Stimulated activated CD4-positive, alpha-beta T cell treated with anti-CD3 and anti-CD28 coated beads, Interleukin-2, amount 100 ng/mL, for 4 hours (primary cell): Measurements from ENCODE around the gene DUSP15.
"Not testable (repeated sequence)": the region's sequence is repeated elsewhere in the genome, so short reads cannot be mapped to it uniquely, and the experiment has no call there.

Experiments
- DNase-seq: peaks from one replicate; pipeline ENCODE4 v3.0.0-alpha.2; 2020; ENCODE audit warnings: low read depth

The DUSP15 gene

GRCh38 chr20:31839782-31840487 is 30.4 kb downstream of the DUSP15 start:
- no peak for DNase-seq

DNA sequence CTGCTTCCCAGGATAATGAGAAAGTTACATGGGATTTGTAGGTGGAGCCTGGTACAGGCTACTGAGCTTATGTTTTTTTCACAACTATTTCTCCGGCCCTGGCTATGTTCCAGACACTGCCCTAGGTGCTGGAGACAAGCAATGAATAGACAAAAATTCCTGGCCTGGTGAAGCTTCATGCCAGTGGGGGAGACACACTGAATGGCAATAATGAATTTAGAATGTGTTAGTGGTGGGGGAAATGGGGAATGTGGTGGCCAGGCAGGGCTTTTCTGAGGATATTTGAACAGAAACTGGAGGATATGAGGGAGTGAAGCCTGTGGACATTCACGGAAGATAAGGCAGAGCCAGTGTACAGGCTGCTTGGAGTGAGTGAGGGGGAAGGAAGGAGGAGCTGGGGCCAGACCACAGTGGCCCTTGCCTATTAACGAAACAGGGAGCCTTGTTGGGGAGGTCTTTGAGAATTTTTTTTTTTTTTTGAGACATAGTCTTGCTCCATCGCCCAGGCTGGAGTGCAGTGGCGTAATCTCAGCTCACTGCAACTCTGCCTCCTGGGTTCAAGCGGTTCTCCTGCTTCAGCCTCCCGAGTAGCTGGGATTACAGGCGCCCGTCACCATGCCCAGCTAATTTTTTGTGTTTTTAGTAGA is 31.6 kb downstream of the DUSP15 start:
- DNase-seq = no peak

- no peak for DNase-seq
Measured at GRCh38 chr20:31837896-31838397, 32.4 kb downstream of the DUSP15 start.

GRCh38 chr20:31836853-31837608 is 33.3 kb downstream of the DUSP15 start:
- DNase-seq = no peak

- no peak for DNase-seq
Measured at GRCh38 chr20:31835977-31836852, 34.1 kb downstream of the DUSP15 start.

- DNase-seq = no peak
Measured at GRCh38 chr20:31835554-31835953, 34.8 kb downstream of the DUSP15 start.

DNA sequence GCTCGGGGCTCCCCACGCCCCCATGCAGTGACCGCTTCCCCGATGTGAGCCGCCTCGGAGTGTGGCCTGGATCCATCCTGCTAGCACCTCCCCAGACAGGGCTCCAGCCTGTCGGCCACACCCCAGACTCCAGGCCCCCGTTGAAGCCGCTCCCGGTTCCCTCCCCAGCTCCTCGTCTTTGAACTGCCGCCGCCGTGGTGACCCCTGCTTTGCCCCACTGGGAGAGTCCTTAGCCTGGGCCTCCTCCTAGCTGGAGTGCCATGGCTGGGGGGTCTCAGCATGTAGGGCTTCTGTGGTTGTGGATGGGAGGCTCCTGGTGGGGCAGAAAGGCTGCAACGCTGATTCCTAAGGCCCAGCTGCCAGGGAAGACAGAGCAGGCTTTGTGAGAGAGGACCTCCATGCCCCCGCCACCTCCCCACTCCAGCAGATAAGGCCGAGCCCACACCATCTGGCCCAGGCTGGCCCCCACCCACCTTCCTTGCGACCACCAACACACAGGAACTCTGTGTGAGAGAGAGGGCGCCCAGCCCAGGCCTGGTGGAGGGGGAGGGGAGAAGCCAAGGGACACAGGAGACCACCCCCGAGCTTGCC is 36.3 kb downstream of the DUSP15 start:
- no peak for DNase-seq

DNA sequence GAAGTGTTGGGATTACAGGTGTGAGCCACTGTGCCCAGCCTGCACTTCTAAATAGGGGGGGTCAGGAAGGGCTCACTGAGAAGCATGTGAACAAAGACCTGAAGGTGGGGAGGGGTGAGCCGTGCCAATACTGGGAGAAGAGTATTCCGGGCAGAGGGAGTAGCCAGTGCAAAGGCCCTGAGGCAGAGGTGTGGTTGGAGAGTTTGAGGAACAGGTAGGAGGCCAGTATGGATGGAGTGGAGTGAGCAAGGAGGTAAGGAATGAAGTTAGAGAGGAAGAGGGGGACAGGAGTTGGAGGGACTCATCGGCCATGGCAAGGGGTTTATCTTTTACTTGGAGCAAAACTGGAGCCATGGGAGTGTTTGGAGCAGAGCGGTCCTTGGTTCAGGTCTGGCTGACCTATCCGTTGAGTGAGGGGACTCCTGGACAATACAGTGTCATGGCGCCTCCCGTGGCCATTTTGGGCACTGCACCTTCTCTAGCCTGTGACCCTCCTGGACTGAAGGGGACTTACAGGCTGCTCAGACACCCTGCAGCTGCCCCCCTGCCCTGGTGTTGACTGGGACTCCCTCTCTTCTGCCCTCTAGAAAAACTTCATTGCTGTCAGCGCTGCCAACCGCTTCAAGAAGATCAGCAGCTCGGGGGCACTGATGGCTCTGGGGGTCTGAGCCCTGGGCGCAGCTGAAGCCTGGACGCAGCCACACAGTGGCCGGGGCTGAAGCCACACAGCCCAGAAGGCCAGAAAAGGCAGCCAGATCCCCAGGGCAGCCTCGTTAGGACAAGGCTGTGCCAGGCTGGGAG is 37.0 kb downstream of the DUSP15 start:
- peak; percentile 19 for DNase-seq

GRCh38 chr20:31831771-31832306 is 38.5 kb downstream of the DUSP15 start:
- DNase-seq = no peak

GRCh38 chr20:31831211-31831610 is 39.1 kb downstream of the DUSP15 start:
- DNase-seq = no peak

- no peak for DNase-seq
Measured at GRCh38 chr20:31830406-31830981, 39.8 kb downstream of the DUSP15 start.

GRCh38 chr20:31829731-31830130 is 40.6 kb downstream of the DUSP15 start:
- no peak for DNase-seq

GRCh38 chr20:31828016-31828415 is 42.3 kb downstream of the DUSP15 start:
- DNase-seq = not testable (repeated sequence)

DNA sequence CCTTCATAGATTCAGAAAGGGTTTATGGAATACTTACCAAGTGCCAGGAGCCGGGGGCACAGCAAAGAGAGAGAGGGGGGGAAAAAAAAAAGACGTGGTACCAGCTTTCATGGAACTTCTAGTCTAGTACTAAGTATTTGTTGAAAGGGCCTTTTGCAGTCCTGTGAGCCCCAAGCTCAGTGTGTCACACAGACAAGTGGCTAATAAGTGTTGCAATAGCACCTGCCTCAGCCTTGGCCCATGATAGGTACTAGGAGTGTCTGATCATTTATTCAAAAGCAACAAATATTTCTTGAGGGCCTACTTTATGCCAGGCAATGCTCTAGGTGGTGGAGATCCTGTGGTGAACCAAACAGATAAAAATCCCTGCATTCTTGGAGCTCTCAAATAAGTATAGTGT is 43.3 kb downstream of the DUSP15 start:
- DNase-seq = no peak

- no peak for DNase-seq
Measured at GRCh38 chr20:31826074-31826473, 44.3 kb downstream of the DUSP15 start.

DNA sequence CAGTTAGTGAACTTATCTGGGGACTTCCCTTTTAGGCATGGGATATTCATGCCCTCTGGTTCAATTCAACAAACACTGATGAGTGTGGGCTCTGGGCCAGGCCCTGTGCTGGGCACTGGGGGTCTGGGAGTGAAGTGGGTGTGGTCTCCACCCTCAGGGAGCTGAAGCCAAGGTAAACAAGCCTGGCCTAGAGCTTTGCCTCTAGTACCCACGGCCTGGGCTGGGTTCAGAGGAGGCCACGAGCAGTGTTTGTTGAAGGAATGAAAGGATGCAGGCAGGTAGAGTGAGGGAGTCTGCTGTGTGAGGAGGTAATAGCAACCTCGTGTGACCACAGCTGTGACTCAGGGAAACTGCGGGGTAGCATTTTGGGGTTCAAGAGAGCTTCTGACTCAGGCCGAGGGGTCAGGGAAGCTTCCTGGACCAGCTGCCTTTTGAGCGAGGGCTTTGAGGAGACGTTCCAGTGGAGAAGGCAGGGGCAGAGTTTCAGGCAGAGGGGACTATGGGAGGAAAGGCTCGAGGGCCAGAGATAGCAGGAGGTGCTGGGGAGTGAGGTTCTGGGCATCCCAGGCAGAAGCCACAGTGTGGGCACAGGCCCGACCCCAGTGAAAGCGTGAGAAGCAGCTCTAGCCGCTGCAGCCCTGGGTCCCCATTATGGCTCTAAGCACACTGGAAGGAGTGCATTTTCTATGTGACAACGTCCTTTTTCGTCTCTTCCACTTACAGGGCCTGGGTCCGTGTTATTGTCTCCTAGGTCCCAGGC is 45.6 kb downstream of the DUSP15 start:
- DNase-seq = no peak

DNA sequence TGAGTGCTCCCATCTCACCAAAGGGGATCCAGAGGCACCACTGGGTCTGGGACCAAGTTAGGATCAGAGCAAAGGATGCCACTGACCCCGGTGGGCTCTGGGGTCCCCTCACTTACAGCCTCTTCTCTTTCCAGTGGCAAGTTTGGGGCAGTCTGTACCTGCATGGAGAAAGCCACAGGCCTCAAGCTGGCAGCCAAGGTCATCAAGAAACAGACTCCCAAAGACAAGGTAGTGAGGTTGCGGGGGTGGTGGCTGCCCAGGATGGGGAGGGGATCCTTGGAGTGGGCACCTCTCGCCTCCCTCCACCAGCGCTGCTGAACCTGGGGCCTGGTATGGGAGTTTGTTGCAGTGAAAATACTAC is 46.2 kb downstream of the DUSP15 start:
- DNase-seq = no peak

DNA sequence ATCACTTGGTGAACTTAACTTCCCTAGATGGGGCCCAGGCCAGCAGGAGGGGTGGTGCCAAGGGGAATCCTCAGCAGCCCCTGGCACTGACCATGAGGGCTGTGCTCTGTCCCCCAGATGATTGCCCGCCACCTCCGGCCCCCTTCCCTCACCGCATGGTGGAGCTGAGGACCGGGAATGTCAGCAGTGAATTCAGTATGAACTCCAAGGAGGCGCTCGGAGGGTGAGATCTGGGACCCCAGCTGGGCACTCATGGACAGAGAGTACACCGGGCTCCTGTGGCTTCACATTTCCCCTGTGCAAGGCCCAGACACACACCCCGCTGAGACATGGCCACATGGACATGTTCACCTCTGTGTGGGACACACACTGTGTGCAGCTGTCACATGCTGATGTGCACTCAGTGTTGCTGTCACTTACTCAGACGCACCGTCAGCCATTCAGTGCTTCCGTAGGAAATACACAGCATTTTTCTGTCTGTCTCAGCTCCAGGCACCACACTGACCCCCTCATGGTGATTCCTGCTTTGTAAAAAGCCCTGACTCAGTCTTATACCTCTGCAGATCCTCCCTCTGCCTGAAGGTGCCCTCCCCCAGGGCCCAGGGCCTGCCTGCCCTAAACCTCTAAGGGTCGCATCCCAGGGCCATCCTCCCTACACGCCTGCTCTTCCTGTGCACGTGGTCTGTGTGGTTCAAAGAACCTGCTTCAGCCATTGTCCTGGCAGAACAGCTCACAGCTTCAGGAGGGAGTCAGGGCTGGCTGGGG is 46.8 kb downstream of the DUSP15 start:
- no peak for DNase-seq
